ENCODE measurements around the gene FNTB. TPM values are rescaled to one million over a fixed set of nuclear protein-coding genes. Genes with fewer than 3 reads are reported as not detected.
A peak's percentile ranks its signal among the peaks of the same experiment; 100 is the strongest.

Gene FNTB
- total RNA-seq, 1 donor from 2014 or later, result 5.3 TPM

DNA sequence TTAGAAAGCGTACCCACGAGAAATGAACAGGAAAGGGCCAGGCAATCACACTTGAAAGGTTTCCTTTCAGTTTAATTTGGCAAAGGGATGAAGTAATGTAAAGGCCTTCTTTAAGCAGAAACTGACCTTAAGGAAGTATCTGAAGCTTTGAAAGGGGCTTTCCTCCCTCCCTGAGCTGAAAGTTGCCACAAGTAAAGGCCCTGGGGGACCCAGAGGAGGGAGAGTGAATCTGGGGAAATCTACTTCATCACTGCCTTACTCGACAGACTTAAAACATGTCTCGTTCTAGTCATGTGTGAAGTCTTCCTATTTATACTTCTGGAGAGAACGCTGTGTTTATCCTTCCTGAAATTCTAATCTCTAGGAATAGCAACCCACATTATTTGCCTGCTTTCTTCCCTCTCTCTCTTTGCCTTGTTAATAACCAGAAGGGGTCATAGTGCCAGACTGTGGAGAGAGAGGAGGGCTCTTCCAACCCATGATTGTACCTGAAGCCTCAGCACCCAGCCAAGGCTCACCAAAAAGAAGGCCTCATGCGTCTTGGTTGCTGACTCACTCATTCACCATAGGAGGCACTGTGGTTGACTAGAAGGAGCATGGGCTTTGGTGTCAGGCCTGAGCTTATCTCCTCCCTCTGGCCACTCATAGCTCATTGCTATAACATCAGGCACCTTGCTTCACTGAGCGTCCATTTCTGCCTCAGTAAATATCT lies 33.9 kb upstream of the FNTB start:
- FAIRE-seq, result no peak
- DNase-seq (ENCODE audit: low spot score in 2 of 2), result no peak

DNA sequence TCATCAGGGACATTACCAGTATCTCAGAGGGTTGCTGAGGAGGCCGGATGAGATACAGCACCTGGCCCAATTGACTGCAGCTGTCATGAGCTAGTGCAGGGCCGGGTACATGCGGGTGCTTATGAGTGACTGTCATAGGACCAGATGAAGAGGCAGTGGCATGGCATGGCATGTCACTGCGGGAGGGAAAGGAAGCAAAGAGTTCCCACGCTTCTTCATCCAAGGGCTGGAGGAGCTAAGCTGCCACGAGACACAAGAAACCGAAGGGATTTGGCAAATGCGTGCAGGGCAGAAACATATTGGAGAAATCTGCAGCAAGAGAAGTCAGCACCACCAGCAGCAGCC lies 33.4 kb upstream of the FNTB start:
- DNase-seq (ENCODE audit: low spot score in 2 of 2) (no peak), FAIRE-seq (no peak)

DNA sequence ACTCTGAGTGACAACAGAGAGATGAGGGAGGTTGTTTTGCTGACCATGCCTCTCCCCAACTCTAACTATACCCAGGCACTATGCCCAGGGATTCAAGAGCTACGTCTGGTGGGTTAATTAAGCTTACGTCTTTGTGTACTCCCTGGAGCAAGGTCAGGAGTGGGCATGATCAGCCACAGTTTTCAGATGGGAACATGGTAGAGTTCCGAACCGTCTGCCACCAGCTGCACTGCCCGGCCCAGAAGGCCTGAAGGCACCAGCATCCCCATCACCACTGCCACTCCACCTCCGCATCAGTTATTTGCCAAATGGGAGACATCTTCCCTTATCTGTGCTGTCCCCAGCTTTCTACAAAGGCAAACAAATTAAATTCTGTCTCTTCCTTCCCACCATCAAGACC lies 33.0 kb upstream of the FNTB start:
- DNase-seq (ENCODE audit: low spot score in 2 of 2) (no peak), FAIRE-seq (no peak)

DNA sequence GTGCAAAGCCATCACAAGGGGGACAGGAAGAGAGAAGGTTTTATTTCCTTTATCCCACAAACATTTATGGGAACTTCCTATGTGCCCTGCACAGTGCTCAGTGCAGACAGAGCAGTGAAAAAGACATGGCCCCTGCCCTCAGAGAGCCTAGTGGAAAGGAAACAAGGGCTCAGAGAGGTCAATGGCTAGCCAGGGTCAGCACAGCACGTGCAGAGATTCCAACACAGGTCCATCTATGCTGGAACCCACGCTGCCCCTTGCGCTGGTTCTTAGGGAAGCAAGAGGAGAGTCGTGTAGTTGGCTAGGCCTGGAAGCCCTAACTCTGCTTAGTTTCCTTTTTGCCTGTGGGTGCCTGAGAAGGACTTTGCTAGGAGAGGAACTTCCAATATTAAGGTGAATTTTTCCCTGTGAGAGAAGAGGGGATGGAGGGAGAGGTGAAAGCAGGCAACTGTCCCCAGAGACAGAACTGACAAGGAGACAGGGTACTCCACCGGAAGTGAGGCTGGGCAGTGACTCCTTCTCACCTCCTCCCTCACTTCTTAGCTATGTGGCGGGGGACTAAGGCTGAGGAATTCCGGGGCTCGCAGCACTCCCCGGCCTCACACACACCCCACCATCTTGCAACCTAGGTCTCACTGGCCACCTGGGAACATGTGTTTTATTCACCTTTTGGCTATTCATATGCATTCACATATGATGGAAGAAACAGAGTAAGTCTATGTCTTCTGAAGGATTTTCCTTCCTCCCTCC lies 32.0 kb upstream of the FNTB start:
- DNase-seq (ENCODE audit: low spot score in 2 of 2) (no peak), FAIRE-seq (no peak)

DNA sequence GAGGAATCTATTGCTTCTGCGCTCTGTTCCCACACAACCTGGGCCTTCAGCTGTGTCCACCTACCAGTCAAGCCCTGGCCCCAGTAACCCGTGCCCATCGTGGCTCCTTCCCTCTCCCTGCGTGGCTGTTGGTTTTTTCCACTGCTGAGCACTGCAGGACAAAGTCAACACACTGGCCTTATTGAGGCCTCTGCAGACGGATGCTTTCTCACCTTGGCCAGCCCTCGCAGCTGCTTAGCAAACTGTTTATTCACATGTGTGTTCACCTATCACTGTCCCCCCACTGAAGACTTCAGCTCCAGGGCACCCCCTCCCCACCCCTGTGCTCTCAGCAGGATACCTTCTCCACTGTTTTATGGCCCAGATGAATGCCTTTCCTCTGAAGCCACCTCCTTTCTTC lies 31.4 kb upstream of the FNTB start:
- DNase-seq (ENCODE audit: low spot score in 2 of 2) (no peak), FAIRE-seq (no peak)

DNA sequence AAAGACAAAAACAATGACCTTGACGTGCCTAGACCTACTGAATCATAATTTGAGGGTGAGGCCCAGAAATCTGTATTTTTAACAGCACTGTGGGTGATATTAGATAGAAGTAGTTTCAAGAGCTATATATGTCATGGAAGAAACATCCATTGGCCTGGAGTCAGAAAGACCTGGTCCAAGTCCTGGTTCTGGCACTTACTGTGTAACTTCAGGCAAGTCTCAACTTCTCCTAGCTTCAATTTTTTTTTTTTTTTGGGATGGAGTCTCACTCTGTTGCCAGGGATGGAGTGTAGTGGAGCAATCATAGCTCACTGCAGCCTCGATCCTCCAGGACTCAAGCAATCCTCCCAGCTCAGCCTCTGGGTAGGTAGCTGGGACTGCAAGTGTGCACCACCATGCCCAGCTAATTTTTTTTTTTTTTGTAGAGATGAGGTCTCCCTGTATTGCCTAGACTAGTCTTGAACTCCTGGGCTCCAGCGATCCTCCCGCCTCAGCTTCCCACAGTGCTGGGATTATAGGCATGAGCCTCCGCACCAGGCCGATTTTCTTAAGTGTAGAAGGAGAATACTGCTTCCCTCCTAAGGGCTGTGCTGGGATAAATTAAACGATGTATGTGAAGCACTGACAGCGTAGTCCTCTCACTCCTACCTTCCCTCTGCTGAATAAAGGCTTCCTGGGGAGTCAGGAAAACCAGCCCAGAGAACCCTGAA lies 29.8 kb upstream of the FNTB start:
- DNase-seq (ENCODE audit: low spot score in 2 of 2), result no peak
- FAIRE-seq, result no peak

GRCh38 chr14:64958201-64958600 lies 28.5 kb upstream of the FNTB start:
- DNase-seq (ENCODE audit: low spot score in 2 of 2) (no peak), FAIRE-seq (no peak)

- no peak for DNase-seq (ENCODE audit: low spot score in 2 of 2)
- FAIRE-seq, result no peak
Measured at GRCh38 chr14:64958743-64959142, 28.0 kb upstream of the FNTB start.

- DNase-seq (ENCODE audit: low spot score in 2 of 2), result no peak
- no peak for FAIRE-seq
Measured at GRCh38 chr14:64960762-64961276, 25.9 kb upstream of the FNTB start.

GRCh38 chr14:64963611-64964010 lies 23.1 kb upstream of the FNTB start:
- no peak for FAIRE-seq
- no peak for DNase-seq (ENCODE audit: low spot score in 2 of 2)

DNA sequence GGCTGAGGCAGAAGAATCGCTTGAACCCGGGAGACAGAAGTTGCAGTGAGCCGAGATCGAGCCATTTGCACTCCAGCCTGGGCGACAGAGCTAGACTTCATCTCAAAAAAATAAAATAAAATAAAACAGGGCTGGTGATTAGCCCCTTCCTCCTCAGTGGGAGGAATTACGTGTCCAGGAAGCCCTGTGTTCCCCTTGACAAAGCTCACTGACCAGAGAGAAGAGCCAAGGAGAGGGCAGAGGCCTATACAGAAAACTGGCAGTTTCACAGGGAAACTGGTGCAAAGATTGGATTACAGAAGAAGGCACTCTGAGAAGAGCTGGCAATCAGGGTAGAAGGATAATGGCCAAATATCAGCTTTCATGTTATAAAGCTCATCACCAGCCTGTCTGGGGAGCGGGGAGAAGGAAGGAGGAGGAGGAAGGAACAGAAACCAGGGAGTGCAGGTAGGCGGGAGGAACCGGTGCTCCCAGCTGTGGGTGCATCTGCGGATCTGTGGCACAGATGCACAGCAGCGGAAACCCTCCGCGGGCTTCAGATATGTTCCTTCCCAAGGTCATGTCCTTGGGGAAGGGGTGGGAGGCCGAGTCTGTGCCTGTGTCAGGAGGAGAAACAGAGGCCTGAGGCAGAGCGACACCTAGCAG lies 21.2 kb upstream of the FNTB start:
- FAIRE-seq (no peak), DNase-seq (ENCODE audit: low spot score in 2 of 2) (no peak)

DNA sequence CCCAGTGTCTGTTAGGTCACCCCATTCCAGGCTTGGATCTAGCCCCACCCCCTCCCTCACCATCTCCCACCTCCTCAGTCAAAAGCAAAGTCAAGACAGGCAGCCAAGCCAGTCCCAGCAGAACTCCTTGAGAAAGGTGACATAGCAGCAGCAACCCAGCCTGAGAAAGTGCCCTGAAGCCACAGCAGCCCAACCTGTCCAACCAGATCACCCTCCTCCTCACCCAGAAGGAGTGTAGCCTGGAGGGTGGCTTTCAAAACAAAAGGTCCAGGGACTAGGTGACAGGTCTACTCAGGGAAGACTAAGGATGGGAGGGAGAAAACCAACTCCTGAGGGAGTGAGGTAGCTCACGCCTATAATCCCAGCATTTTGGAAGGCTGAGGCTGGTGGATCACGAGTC lies 19.7 kb upstream of the FNTB start:
- DNase-seq (ENCODE audit: low spot score in 2 of 2) (no peak), FAIRE-seq (no peak)

GRCh38 chr14:64968167-64968566 lies 18.5 kb upstream of the FNTB start:
- no peak for FAIRE-seq
- DNase-seq (ENCODE audit: low spot score in 2 of 2), result no peak

GRCh38 chr14:64968651-64969050 lies 18.0 kb upstream of the FNTB start:
- FAIRE-seq (no peak), DNase-seq (ENCODE audit: low spot score in 2 of 2) (no peak)

DNA sequence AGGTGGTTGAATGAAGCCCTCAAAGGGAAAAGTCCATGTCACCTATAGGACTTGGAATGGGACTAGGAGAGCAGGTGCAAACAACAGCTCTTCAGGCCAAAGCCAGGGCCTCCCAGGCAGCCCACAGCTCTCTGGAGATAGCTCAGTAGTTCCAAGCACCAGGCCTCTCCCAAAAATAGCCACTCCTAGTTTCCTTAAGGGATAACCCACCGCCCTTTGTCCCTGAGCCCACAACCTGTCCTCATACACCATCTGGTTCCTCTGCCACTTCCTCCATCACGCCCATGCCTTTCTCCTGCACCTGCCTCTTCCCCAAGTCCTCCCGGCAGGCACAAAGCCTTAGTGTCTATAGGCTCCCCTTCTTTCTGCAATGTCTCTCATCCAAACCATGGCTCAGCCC lies 16.7 kb upstream of the FNTB start:
- FAIRE-seq (no peak), DNase-seq (ENCODE audit: low spot score in 2 of 2) (no peak)

GRCh38 chr14:64970776-64971477 lies 15.8 kb upstream of the FNTB start:
- DNase-seq (ENCODE audit: low spot score in 2 of 2) (no peak), FAIRE-seq (no peak)

DNA sequence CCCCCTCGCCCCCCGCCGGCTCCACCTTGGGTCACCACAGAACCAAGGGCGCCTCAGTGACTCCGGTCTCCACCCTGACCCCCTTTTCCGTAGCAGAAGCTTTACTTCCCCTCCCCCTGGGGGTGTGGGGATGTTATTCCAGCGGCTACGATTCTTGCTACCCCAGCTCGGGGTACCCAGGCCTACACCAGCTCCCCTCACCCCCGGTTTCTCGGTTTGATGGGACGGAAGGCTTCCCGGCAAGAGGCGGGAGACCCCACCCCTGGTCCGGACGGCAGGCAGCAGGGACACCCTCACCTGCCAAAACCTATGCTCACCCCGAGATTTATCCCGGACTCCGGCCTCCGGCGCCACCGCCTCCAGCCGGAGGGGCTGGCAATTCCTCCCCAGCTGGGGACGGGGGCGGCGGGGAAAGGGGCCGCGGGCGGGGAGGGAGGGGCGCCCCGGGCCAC lies 15.2 kb upstream of the FNTB start:
- FAIRE-seq (no peak), DNase-seq (ENCODE audit: low spot score in 2 of 2) (no peak)

DNA sequence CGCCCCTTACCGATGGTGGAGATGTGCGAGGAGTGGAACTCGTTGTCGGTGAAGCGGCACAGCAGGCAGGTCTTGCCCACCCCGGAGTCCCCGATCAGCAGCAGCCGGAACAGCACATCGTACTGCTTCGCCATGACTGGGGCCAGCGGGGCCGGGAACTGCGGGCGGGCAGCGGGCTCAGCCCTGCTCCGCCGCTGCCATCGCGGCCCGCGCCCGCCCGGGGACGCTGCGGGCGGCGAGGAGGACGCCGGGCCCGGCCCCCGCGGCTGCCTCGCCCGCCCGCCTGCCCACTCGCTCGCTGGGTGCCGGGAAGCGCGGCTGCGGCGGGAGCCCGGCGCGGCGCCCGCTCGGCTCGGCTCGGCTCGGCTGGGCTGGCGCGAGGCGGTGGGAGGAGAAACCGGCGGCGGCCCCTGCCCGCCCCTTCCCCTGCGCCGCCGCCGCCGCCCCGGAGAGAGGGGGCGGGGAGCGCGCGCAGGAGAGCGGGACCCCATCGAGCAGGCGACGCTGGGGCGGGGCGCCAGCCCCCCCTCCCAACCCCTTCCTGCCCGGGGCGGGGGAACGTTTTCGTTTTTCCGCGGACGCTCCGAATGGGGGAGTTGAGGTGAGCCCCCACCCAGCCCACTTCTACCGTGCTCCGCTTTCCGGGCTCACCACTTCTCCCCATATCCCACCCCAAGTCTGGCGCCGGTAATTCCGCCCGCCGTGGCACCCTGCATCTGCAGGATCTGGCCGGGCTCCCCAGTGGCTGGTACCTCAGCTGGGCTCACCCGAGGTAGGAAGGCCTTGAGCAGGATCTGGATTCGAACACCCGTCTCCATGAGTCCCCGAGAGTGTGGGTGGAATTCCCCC lies 14.5 kb upstream of the FNTB start, which contains the start of gene RAB15:
Gene RAB15, minus strand, starts transcription at position 394 of the 849 bp plus-strand sequence. Its CDS starts 260 bp downstream, at position 134.
- FAIRE-seq, result no peak
- DNase-seq (ENCODE audit: low spot score in 2 of 2), result peak; percentile 61

- DNase-seq (ENCODE audit: low spot score in 2 of 2) (no peak), FAIRE-seq (no peak)
Measured at GRCh38 chr14:64973026-64973442, 13.7 kb upstream of the FNTB start.

Measured in frontal cortex (tissue), 4 donors.